Right lung (tissue), 5 donors: ENCODE data around the gene MORC4. TPM values are rescaled to one million over a fixed set of nuclear protein-coding genes. Genes with fewer than 3 reads are reported as not detected.

Source experiments
- DNase-seq, 2 donors: peaks; one replicate each; pipeline ENCODE4 v3.0.0-alpha.2; 2013
- polyA plus RNA-seq, 5 donors: library from polyadenylated mRNA; unstranded; fragments of 120-200 nt; gene quantifications; one replicate each; pipeline versions ENCODE4 v1.2.1 to v1.2.3, GENCODE V29; 2013; ENCODE audit warnings: inconsistent platforms in 1 of 5, low replicate concordance in 1 of 5; ENCODE audit not compliant: insufficient read length in 5 of 5, insufficient read depth in 1 of 5

The MORC4 gene
- polyA plus RNA-seq, 5 donors = 29.3 to 43.7 (median 38.3) TPM

GRCh38 chrX:106954041-106954440 is 46.0 kb downstream of the MORC4 start:
- DNase-seq = no peak

- DNase-seq = no peak
Observed at GRCh38 chrX:106952988-106953387, 47.0 kb downstream of the MORC4 start.

GRCh38 chrX:106952538-106952937 is 47.5 kb downstream of the MORC4 start:
- no peak for DNase-seq

- no peak for DNase-seq
Observed at GRCh38 chrX:106952089-106952488, 47.9 kb downstream of the MORC4 start.

- DNase-seq = no peak
Observed at GRCh38 chrX:106951230-106951629, 48.8 kb downstream of the MORC4 start.

- no peak for DNase-seq
Observed at GRCh38 chrX:106950381-106950780, 49.6 kb downstream of the MORC4 start.

GRCh38 chrX:106949366-106949765 is 50.6 kb downstream of the MORC4 start:
- DNase-seq = no peak

GRCh38 chrX:106948641-106949040 is 51.4 kb downstream of the MORC4 start:
- no peak for DNase-seq

- DNase-seq = no peak
Observed at GRCh38 chrX:106946464-106946863, 53.5 kb downstream of the MORC4 start.

GRCh38 chrX:106940068-106940467 is 59.9 kb downstream of the MORC4 start:
- DNase-seq = no peak

GRCh38 chrX:106939566-106939965 is 60.4 kb downstream of the MORC4 start:
- DNase-seq = no peak

- no peak for DNase-seq
Observed at GRCh38 chrX:106936246-106936645, 63.8 kb downstream of the MORC4 start.

GRCh38 chrX:106935175-106935574 is 64.8 kb downstream of the MORC4 start:
- no peak for DNase-seq

- DNase-seq = peak in 1 of 2 donors; percentile 36
Observed at GRCh38 chrX:106933538-106933961, 66.5 kb downstream of the MORC4 start.

- no peak for DNase-seq
Observed at GRCh38 chrX:106932960-106933537, 67.0 kb downstream of the MORC4 start.

GRCh38 chrX:106932492-106932923 is 67.5 kb downstream of the MORC4 start:
- no peak for DNase-seq

GRCh38 chrX:106931831-106932491 is 68.1 kb downstream of the MORC4 start:
- no peak for DNase-seq

GRCh38 chrX:106928227-106928626 is 71.8 kb downstream of the MORC4 start:
- no peak for DNase-seq

GRCh38 chrX:106927700-106928099 is 72.3 kb downstream of the MORC4 start:
- no peak for DNase-seq

GRCh38 chrX:106927023-106927422 is 73.0 kb downstream of the MORC4 start:
- no peak for DNase-seq

- DNase-seq = no peak
Observed at GRCh38 chrX:106921637-106922036, 78.4 kb downstream of the MORC4 start.

- DNase-seq = no peak
Observed at GRCh38 chrX:106919932-106920452, 80.0 kb downstream of the MORC4 start, which contains the start of gene CLDN2. Gene CLDN2 (plus strand): TSS chrX:106920402. CDS start chrX:106928229, 7,827 bp downstream.

GRCh38 chrX:106917830-106918500 is 82.0 kb downstream of the MORC4 start:
- peak in 1 of 2 donors; percentile 13 for DNase-seq
